ENCODE measurements around the gene CHMP4B. TPM values are rescaled to one million over a fixed set of nuclear protein-coding genes. Genes with fewer than 3 reads are reported as not detected.

The CHMP4B gene
- total RNA-seq, 2 experiments from 2014 or later, result 84.0 to 87.6 TPM

GRCh38 chr20:33875055-33875454, 63.9 kb downstream of the CHMP4B start:
- CTCF ChIA-PET, result no interaction called here

GRCh38 chr20:33875534-33876026, 64.4 kb downstream of the CHMP4B start:
- ChIA-PET CTCF (no interaction called here), POLR2A (no interaction called here)

More at GRCh38 chr20:33875055-33875454, 63.9 kb downstream of the CHMP4B start:
- POLR2A ChIA-PET, result no interaction called here

DNA sequence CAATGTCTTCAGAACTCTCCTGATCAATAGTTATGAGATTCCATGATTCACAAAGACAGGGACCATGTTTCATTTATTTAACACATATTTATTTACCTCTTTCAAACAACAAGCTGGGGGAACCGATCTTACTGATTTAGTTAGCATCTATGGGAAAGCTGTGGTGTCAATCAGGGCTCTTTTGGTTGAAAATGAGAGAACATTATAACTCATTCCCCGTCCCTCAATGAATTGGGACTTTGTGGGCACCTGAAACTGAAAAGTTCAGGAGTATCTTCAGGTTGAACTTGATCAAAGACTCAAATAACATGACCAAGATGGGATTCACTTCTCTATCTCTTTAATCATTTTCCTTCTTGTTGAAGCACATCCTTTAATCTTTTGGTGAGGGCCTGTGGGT, 67.4 kb downstream of the CHMP4B start:
- ChIA-PET CTCF (no interaction called here), POLR2A (no interaction called here)

GRCh38 chr20:33880396-33880795, 69.2 kb downstream of the CHMP4B start:
- CTCF ChIA-PET, result no interaction called here
- POLR2A ChIA-PET, result no interaction called here

GRCh38 chr20:33881989-33882388, 70.8 kb downstream of the CHMP4B start:
- ChIA-PET POLR2A (no interaction called here), CTCF (no interaction called here)

- ChIA-PET CTCF (no interaction called here), POLR2A (no interaction called here)
Measured at GRCh38 chr20:33882481-33882880, 71.3 kb downstream of the CHMP4B start.

- POLR2A ChIA-PET, result no interaction called here
- CTCF ChIA-PET, result no interaction called here
Measured at GRCh38 chr20:33883164-33883563, 72.0 kb downstream of the CHMP4B start.

- CTCF ChIA-PET, result no interaction called here
- POLR2A ChIA-PET, result no interaction called here
Measured at GRCh38 chr20:33884633-33885032, 73.5 kb downstream of the CHMP4B start.

DNA sequence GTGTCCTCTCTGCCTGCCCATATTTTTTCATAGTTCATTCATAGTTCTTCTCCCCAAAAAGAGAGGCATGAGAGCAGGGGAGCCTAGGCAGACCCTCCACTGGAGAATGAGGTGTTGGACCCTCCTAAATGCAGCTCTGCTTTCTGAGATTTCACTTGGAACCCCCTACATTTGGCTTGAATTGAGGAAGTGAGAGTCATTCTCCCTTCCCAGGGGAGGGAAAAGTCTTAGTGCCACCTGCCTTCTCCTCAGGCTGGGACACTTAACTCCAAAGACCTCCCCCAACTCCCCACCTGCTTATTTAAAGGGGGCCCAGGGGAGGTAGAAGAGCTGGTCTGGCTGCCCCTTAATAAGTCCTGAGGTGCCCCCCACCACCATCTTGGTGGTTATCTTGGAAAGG, 78.2 kb downstream of the CHMP4B start:
- CTCF ChIA-PET, result no interaction called here
- POLR2A ChIA-PET, result no interaction called here

DNA sequence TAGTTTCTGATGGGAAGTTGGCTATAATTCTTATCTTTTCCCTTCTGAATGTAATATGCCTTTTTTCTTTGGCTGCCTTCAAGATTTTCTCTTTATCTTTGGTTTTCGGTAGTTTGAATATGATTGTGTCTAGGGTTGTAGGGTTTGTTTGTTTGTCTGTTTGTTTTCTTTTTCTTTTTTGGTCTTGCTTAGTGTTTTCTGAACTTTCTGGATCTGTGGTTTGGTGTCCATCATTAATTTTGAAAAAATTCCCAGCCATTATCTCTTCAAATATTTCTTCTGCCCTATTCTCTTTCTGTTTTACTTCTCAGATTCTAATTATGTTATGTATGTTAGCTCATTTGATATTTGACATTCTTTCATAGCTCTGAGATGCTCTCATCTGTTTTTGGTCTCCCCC, 79.4 kb downstream of the CHMP4B start:
- POLR2A ChIA-PET, result no interaction called here

GRCh38 chr20:33893314-33893713, 82.2 kb downstream of the CHMP4B start:
- CTCF ChIA-PET, result interaction anchor here (0.5 kb wide), 1 partner anchor 1641 kb away, joined by 3 read pairs; no protein-coding TSS in a partner anchor
- POLR2A ChIA-PET, result no interaction called here

More for the DNA sequence above, 79.4 kb downstream of the CHMP4B start:
- CTCF ChIA-PET, result no interaction called here

DNA sequence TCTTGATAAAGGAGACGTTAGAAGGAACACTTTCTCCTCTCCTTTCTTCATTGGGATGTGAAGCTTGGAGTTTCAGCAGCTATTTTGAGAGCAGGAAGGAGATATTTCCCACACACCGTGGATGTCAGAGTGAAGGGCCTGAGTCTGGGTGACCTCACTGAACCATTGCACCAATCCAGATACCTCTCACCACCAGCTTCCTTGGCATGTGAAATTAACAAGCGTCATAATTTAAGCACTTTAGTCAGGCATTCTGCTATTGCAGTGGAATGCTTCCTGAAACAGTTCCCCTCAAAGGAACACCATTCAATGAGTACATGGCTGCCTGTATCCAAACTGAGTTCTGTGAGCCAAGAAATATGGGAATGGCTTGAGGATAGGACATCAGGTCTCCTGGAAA, 83.7 kb downstream of the CHMP4B start:
- ChIA-PET POLR2A (no interaction called here), CTCF (interaction anchor here (0.6 kb wide), 1 partner anchor 32 kb away, joined by 3 read pairs; no protein-coding TSS in a partner anchor)

- ChIA-PET POLR2A (no interaction called here), CTCF (no interaction called here)
Measured at GRCh38 chr20:33896509-33896908, 85.4 kb downstream of the CHMP4B start.

DNA sequence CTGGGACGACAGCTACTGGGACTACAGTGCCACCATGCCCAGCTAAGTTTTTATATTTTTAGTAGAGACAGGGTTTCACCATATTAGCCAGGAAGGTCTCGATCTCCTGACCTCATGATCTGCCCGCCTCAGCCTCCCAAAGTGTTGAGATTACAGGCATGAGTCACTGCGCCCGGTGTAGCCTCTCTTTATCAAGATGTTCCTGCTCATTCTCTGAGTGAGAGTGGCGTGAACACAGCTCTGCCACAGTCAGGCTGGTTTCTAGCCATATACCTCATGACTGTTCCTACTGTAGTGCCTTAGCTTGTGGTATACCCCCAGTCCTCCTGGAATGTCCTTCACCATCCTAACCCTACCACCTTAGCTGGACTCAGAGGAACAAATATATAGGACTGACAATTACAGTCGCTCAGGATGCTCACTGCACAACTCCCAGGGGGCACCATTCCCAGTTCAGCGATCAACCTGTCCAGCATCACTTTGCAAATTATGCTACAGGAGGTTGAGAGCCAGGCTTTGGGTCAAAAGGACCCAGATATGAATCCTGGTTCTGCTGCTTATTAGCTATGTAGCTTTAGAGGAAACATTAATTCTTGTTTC, 86.3 kb downstream of the CHMP4B start:
- ChIA-PET POLR2A (no interaction called here), CTCF (no interaction called here)

GRCh38 chr20:33899106-33899505, 88.0 kb downstream of the CHMP4B start:
- ChIA-PET CTCF (no interaction called here), POLR2A (no interaction called here)

GRCh38 chr20:33900521-33901131, 89.5 kb downstream of the CHMP4B start:
- ChIA-PET POLR2A (no interaction called here), CTCF (no interaction called here)

- ChIA-PET CTCF (no interaction called here), POLR2A (no interaction called here)
Measured at GRCh38 chr20:33901132-33901523, 90.0 kb downstream of the CHMP4B start.

- ChIA-PET POLR2A (no interaction called here), CTCF (interaction anchor here (0.7 kb wide), 1 partner anchor 590 kb away, joined by 4 read pairs; no protein-coding TSS in a partner anchor)
Measured at GRCh38 chr20:33902011-33902410, 90.9 kb downstream of the CHMP4B start.
